GM18511 (cell line): ENCODE data around the gene UBA52.
A peak's percentile ranks its signal among the peaks of the same experiment; 100 is the strongest.
"Not testable (repeated sequence)": the region's sequence is repeated elsewhere in the genome, so short reads cannot be mapped to it uniquely, and the experiment has no call there.

Experiments used
- ATAC-seq: cut with Tn5 transposase; IDR thresholded peaks from one replicate; pipeline ENCODE4 v1.9.1; 2021; ENCODE audit warnings: mild to moderate bottlenecking, moderate library complexity; ENCODE audit not compliant: unreplicated experiment

Gene UBA52

GRCh38 chr19:18591735-18592385, 20.2 kb downstream of the UBA52 start:
- no peak for ATAC-seq

GRCh38 chr19:18592732-18593131, 21.1 kb downstream of the UBA52 start:
- ATAC-seq: not testable (repeated sequence)

GRCh38 chr19:18593367-18594095, 21.9 kb downstream of the UBA52 start:
- no peak for ATAC-seq

GRCh38 chr19:18594096-18594823, 22.6 kb downstream of the UBA52 start:
- ATAC-seq: peak; percentile 43

GRCh38 chr19:18594824-18595373, 23.2 kb downstream of the UBA52 start:
- ATAC-seq: no peak

- no peak for ATAC-seq
Measured at GRCh38 chr19:18595475-18595874, 23.8 kb downstream of the UBA52 start.

- ATAC-seq: no peak
Measured at GRCh38 chr19:18596752-18597157, 25.1 kb downstream of the UBA52 start.

DNA sequence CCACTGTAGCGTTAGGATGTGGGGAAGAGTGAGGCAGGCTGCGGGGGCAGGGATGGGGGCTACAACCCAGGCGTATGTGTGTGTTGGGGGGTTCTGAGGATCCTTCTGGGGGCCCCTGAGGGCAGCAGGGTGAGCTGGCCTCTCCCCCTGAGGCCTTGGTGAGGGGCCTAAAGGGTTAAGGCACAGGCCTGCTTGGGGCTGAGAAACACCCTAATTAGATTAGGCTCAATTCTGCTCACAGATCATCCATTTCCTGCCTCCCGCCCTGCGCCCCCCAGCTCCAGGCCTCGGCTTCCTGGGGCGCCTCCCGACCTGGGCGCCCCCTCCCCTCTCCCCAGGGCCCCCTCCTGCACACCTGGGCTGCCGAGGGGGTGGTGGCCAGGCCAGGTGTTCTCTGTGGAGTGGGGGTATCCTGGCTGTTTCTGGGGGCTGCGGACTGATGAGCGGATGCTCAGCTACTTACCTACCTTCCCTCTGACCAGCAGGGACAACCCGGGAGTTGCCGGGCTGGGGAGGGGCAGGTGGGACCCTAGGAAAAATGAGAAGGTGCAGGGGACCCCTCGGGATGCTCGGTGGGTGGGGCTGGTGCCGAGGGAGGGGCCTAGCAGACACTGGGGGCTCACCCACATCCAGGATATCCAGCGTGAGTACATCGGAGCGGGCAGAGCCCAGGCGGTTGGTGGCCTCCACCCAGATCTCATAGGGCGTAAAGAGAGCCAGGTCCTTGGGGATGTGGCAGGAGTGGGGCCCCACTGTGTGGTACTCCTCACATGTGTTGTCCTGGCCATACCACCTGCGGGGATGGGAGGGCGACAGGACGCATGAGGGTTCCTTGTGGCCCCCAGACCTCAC, 26.4 kb downstream of the UBA52 start:
- ATAC-seq: no peak

DNA sequence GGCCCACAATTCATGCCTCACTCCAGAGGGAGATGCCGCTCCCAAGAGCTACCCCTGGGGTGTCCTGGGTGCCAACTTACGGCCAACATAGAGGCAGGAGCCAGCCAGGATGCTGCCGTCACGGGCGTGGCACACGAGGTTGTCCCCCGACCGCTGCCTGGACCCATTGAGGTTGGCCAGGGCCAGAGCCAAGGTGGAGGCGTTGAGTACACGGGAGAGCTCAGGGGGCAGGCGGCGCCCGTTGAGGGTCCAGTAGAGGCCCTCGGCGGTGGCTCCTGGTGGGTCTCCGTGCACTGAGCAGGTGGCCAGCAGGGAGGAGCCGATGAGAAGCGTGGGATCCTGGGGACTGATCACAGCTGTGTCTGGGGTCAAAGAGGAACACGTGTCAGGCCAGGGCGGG, 27.8 kb downstream of the UBA52 start:
- no peak for ATAC-seq

GRCh38 chr19:18600692-18601397, 29.2 kb downstream of the UBA52 start:
- ATAC-seq: not testable (repeated sequence)

GRCh38 chr19:18601875-18602274, 30.2 kb downstream of the UBA52 start:
- no peak for ATAC-seq

GRCh38 chr19:18603255-18603957, 31.7 kb downstream of the UBA52 start:
- no peak for ATAC-seq

GRCh38 chr19:18603958-18604819, 32.5 kb downstream of the UBA52 start:
- ATAC-seq: no peak

- ATAC-seq: no peak
Measured at GRCh38 chr19:18604820-18605159, 33.1 kb downstream of the UBA52 start.

- ATAC-seq: no peak
Measured at GRCh38 chr19:18605196-18605545, 33.5 kb downstream of the UBA52 start.

GRCh38 chr19:18605546-18606280, 34.1 kb downstream of the UBA52 start:
- ATAC-seq: no peak

DNA sequence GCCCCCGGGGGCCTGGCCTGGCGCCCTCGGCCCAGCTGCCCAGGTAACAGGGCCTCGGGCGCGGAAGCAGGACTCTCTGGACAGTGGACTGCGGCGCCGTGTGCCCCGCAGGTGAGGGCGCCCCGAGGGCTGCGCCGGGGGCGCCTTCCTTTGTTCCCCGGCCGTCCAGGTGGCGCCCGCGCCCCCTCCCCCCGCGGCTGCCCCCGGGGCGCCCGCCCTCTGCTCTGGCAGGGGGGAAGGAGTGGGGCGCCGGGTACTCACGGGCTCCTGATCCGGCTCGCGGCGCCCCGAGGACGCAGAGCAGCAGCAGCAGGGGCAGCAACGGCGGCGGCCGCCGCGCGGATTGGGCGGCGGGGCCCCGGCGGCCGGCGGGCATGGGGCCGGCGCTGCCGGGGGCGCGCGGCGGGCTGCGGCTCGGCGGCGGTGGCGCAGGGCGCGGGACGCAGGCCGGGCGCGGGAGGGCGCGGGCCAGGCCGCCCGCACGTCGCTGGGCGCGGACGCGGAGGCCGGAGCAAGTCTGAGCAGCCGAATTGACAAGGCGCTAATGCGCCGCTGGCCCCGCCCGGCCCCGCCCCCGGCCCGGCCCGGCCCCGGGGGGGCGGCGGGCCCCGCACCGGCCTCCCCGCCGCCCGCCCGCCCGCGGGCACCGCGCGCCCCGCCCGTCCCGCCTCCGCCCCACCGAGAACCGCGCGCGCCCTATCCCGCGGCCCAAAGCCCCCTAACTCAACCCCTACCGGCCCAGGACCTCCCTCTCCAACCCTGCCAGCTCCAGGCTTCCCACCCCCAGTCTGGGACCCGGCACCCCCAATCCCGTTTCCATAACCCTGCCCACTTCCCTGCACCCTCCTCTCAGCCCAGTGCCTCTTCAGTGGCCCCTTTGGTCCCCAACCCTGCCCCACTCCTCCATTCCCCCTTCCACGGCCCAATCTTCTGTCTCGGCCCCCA, 34.9 kb downstream of the UBA52 start, which contains the start of gene CRLF1:
Gene CRLF1, minus strand, starts transcription at position 519 of the 945 bp plus-strand sequence. Its CDS starts 143 bp downstream, at position 376.
- no peak for ATAC-seq
